ENCODE results near the gene GGPS1.

Gene GGPS1

GRCh38 chr1:235289859-235290739, 38.3 kb upstream of the GGPS1 start:
- TF ChIP-seq TCF12 (IDR thresholded peaks at IDR 0.05; ENCODE audit: low read depth) (no peak), EP300 (IDR thresholded peaks at IDR 0.05; ENCODE audit: borderline replicate concordance) (no peak), TAF1 (IDR thresholded peaks at IDR 0.05; ENCODE audit: low read depth) (no peak), TEAD4 (IDR thresholded peaks at IDR 0.05) (no peak), MAX (IDR thresholded peaks at IDR 0.05) (no peak), ZBTB7A (IDR thresholded peaks at IDR 0.05; ENCODE audit: low read depth) (no peak), CREB1 (IDR thresholded peaks at IDR 0.05; ENCODE audit: low read depth) (no peak), RAD21 (IDR thresholded peaks at IDR 0.05; ENCODE audit: low read depth) (no peak), YY1 (IDR thresholded peaks at IDR 0.05; ENCODE audit: low read depth) (no peak), FOXM1 (IDR thresholded peaks at IDR 0.05; ENCODE audit: borderline replicate concordance, low read depth) (no peak), REST (IDR thresholded peaks at IDR 0.05; ENCODE audit: low read depth) (no peak), EGR1 (IDR thresholded peaks at IDR 0.05) (no peak)

- TF ChIP-seq CEBPB (IDR thresholded peaks at IDR 0.05) = no peak
- TF ChIP-seq NFIC (IDR thresholded peaks at IDR 0.05) = no peak
- no peak for TF ChIP-seq TEAD4 (IDR thresholded peaks at IDR 0.05)
- no peak for TF ChIP-seq REST (IDR thresholded peaks at IDR 0.05; ENCODE audit: low read depth)
- TF ChIP-seq TCF12 (IDR thresholded peaks at IDR 0.05; ENCODE audit: low read depth) = no peak
- no peak for TF ChIP-seq FOXM1 (IDR thresholded peaks at IDR 0.05; ENCODE audit: borderline replicate concordance, low read depth)
- TF ChIP-seq, protein P1, sequence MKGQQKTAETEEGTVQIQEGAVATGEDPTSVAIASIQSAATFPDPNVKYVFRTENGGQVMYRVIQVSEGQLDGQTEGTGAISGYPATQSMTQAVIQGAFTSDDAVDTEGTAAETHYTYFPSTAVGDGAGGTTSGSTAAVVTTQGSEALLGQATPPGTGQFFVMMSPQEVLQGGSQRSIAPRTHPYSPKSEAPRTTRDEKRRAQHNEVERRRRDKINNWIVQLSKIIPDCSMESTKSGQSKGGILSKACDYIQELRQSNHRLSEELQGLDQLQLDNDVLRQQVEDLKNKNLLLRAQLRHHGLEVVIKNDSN (IDR thresholded peaks at IDR 0.05) = no peak
- TF ChIP-seq TAF1 (IDR thresholded peaks at IDR 0.05; ENCODE audit: low read depth) = no peak
- TF ChIP-seq RAD21 (IDR thresholded peaks at IDR 0.05; ENCODE audit: low read depth) = no peak
- TF ChIP-seq CREB1 (IDR thresholded peaks at IDR 0.05; ENCODE audit: low read depth) = no peak
Observed at GRCh38 chr1:235290740-235291502, 37.4 kb upstream of the GGPS1 start.

DNA sequence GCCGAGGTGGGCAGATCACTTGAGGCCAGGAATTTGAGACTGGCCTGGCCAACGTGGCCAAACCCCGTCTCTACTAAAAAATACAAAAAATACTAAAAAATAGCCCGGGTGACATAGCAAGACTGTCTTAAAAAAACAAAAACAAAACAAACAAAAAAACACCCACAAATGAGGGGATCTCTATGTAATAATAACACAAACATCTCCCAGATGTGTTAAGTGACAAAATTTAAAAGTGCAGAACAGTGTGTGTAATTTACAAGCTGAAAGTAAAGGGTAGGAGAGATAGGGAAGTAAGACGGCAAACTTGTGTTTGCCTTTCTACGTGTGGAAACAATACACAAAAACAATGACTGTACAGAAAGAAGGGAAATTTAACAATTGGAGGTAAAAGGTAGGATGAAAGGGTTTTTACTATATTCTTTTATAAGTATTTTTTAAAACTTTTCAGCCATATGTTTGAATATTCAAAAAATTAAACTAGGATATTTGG, 36.7 kb upstream of the GGPS1 start:
- TF ChIP-seq REST (IDR thresholded peaks at IDR 0.05; ENCODE audit: low read depth) (no peak), EGR1 (IDR thresholded peaks at IDR 0.05) (no peak), RAD21 (IDR thresholded peaks at IDR 0.05; ENCODE audit: low read depth) (no peak), CEBPB (IDR thresholded peaks at IDR 0.05) (no peak), TCF12 (IDR thresholded peaks at IDR 0.05; ENCODE audit: low read depth) (no peak), TEAD4 (IDR thresholded peaks at IDR 0.05) (no peak)

GRCh38 chr1:235292790-235293189, 35.6 kb upstream of the GGPS1 start:
- TF ChIP-seq TAF1 (IDR thresholded peaks at IDR 0.05; ENCODE audit: low read depth) = no peak

All from Ishikawa (cell line).